Astrocyte (in vitro differentiated cells and primary cell): ENCODE results near the gene DNASE2. TPM values are rescaled to one million over a fixed set of nuclear protein-coding genes. Genes with fewer than 3 reads are reported as not detected.

ENCODE experiments used
- DNase-seq: peaks from one replicate; pipeline ENCODE4 v3.0.0-alpha.2; 2010; ENCODE audit warnings: low read depth
- FAIRE-seq: peaks from 2 replicates; lab custom pipeline; 2011; peaks lifted over from hg19 to GRCh38; lab: Jason Lieb, UNC
- H2AFZ ChIP-seq: 2 replicates; pipeline ENCODE4 v1.6.0; 2012; ENCODE audit warnings: low read depth, low read length, inconsistent platforms
- H3K27ac ChIP-seq: 2 replicates; pipeline ENCODE4 v1.5.1; 2011; ENCODE audit warnings: low read depth, low read length, inconsistent platforms
- H3K27me3 ChIP-seq: 2 replicates; pipeline ENCODE4 v1.6.0; 2011; ENCODE audit warnings: low read length, inconsistent platforms; ENCODE audit not compliant: insufficient read depth
- H3K36me3 ChIP-seq: 2 replicates; pipeline ENCODE4 v1.5.1; 2011; ENCODE audit warnings: low read length, inconsistent platforms; ENCODE audit not compliant: insufficient read depth
- H3K4me1 ChIP-seq: 2 replicates; pipeline ENCODE4 v1.5.1; 2011; ENCODE audit warnings: low read length, inconsistent platforms; ENCODE audit not compliant: insufficient read depth
- H3K4me2 ChIP-seq: 2 replicates; pipeline ENCODE4 v1.6.0; 2012; ENCODE audit warnings: low read length, inconsistent platforms
- H3K4me3 ChIP-seq: 2 replicates; pipeline ENCODE4 v1.5.1; 2011; ENCODE audit warnings: low read depth, mild to moderate bottlenecking, low read length, inconsistent platforms; ENCODE audit not compliant: insufficient read depth
- H3K79me2 ChIP-seq: 2 replicates; pipeline ENCODE4 v1.6.0; 2012; ENCODE audit warnings: mild to moderate bottlenecking, low read length, inconsistent platforms; ENCODE audit not compliant: insufficient read depth
- H3K9ac ChIP-seq: 2 replicates; pipeline ENCODE4 v1.6.0; 2012; ENCODE audit warnings: mild to moderate bottlenecking, low read length, inconsistent platforms
- H3K9me3 ChIP-seq: 2 replicates; pipeline ENCODE4 v1.5.1; 2012; ENCODE audit warnings: low read depth, mild to moderate bottlenecking, low read length, inconsistent platforms; ENCODE audit not compliant: insufficient read depth
- H4K20me1 ChIP-seq: 2 replicates; pipeline ENCODE4 v1.6.0; 2012; ENCODE audit warnings: low read length, inconsistent platforms; ENCODE audit not compliant: insufficient read depth
- H3K27ac Mint-ChIP-seq: one replicate; pipeline ENCODE4 v1.8.0; 2021; ENCODE audit warnings: mild to moderate bottlenecking, mixed read lengths; ENCODE audit not compliant: unreplicated experiment
- H3K27me3 Mint-ChIP-seq: one replicate; pipeline ENCODE4 v1.8.0; 2021; ENCODE audit warnings: low read depth, mixed read lengths; ENCODE audit not compliant: unreplicated experiment
- H3K36me3 Mint-ChIP-seq: one replicate; pipeline ENCODE4 v1.8.0; 2021; ENCODE audit warnings: low read depth, mixed read lengths; ENCODE audit not compliant: unreplicated experiment
- H3K4me1 Mint-ChIP-seq: one replicate; pipeline ENCODE4 v1.8.0; 2021; ENCODE audit warnings: low read depth, mixed read lengths; ENCODE audit not compliant: unreplicated experiment
- H3K4me3 Mint-ChIP-seq: one replicate; pipeline ENCODE4 v1.8.0; 2021; ENCODE audit warnings: mild to moderate bottlenecking, moderate library complexity, mixed read lengths; ENCODE audit not compliant: unreplicated experiment
- H3K9me3 Mint-ChIP-seq: one replicate; pipeline ENCODE4 v1.8.0; 2021; ENCODE audit warnings: mild to moderate bottlenecking, mixed read lengths; ENCODE audit not compliant: unreplicated experiment
- CTCF ChIP-seq: IDR thresholded peaks from 2 replicates; pipeline ENCODE4 v1.5.1; 2011; ENCODE audit warnings: low read depth, mild to moderate bottlenecking, inconsistent platforms, low read length, moderate library complexity; ENCODE audit not compliant: insufficient read depth
- EZH2 ChIP-seq: IDR thresholded peaks from 2 replicates; pipeline ENCODE4 v1.6.1; 2012; ENCODE audit warnings: mild to moderate bottlenecking, low read length, inconsistent platforms; ENCODE audit not compliant: insufficient read depth
- total RNA-seq: library from RNA; stranded (reverse); gene quantifications from 2 replicates; pipeline ENCODE4 v1.2.1, GENCODE V29; 2021

The DNASE2 gene
- total RNA-seq, 1 donor from 2014 or later, result 33.1 TPM

- H3K36me3 ChIP-seq, result no peaks in the 10 kb centered on the region
- H3K36me3 Mint-ChIP-seq, result no peaks in the 10 kb centered on the region
- H3K9ac ChIP-seq, result no peak overlapping the region
- H2AFZ ChIP-seq, result no peak overlapping the region
- peaks cover 26% of the 10 kb centered on the region for H3K27me3 Mint-ChIP-seq
- peaks cover 4% of the 10 kb centered on the region for H3K4me1 ChIP-seq
- H3K79me2 ChIP-seq, result no peaks in the 10 kb centered on the region
- no peak overlapping the region for H3K27ac Mint-ChIP-seq
- H3K4me3 Mint-ChIP-seq, result peak overlapping the region; percentile 82
- peaks cover 5% of the 10 kb centered on the region for H3K9me3 ChIP-seq
- no peaks in the 10 kb centered on the region for H4K20me1 ChIP-seq
- DNase-seq, result no peak
- no peak overlapping the region for H3K27ac ChIP-seq
- FAIRE-seq, result no peak
- peak; percentile 71 for TF ChIP-seq EZH2
- no peak for TF ChIP-seq CTCF
- H3K4me1 Mint-ChIP-seq, result no peaks in the 10 kb centered on the region
- no peak overlapping the region for H3K4me3 ChIP-seq
- H3K4me2 ChIP-seq, result peak overlapping the region; percentile 73
- H3K9me3 Mint-ChIP-seq, result peaks cover 3% of the 10 kb centered on the region
- peaks cover 52% of the 10 kb centered on the region for H3K27me3 ChIP-seq
Observed at GRCh38 chr19:12838886-12839756, 42.1 kb downstream of the DNASE2 start.

DNA sequence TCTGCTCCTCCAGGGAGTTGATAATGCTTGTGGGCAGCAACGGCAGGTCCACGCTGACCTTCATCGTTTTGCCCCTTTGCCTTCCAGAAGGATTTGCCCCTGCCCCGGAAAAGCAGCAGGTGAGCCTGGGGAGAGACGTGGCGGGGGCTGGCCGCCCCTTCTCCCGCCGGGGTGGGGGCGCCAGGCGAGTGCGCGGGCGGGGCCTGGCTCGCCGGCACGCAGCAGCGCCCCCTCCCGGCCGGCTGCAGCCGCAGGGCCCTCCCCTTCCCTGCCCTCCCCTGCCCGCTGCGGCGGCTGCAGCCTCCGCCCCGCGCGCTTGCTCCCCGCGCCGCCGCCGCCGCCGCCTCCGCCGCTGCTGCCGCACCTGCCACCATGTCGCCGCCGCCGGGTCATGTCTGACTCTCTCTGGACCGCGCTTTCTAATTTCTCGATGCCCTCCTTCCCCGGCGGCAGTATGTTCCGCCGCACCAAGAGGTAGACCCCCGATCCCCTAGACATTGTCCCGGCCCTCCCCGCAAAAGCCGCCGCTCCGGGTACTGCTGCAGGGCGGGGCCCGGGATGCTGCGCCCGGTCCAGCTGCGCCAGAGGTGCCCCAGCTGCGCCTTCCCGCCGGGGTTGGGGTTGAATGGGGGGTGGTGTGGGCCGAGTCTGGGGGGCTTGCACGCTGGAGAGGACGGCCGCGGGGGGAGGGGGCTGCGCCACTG is 42.9 kb downstream of the DNASE2 start, which contains the start of gene MAST1:
Gene MAST1, plus strand, starts transcription at position 334 of the 704 bp plus-strand sequence. Its CDS starts 58 bp downstream, at position 392.
- FAIRE-seq (no peak), DNase-seq (no peak)
- peaks cover 53% of the 10 kb centered on the region for H3K27me3 ChIP-seq
- peaks cover 5% of the 10 kb centered on the region for H3K9me3 ChIP-seq
- Mint-ChIP-seq H3K4me1 (no peaks in the 10 kb centered on the region), H3K27me3 (peaks cover 27% of the 10 kb centered on the region), H3K9me3 (peaks cover 3% of the 10 kb centered on the region), H3K27ac (peak within 1 kb of the TSS; percentile 14), H3K4me3 (peak within 1 kb of the TSS; percentile 82), H3K36me3 (no peaks in the 10 kb centered on the region)
- H3K79me2 ChIP-seq, result no peaks in the 10 kb centered on the region
- H3K4me1 ChIP-seq, result peaks cover 4% of the 10 kb centered on the region
- no peak within 1 kb of the TSS for H3K27ac ChIP-seq
- no peaks in the 10 kb centered on the region for H3K36me3 ChIP-seq
- no peaks in the 10 kb centered on the region for H4K20me1 ChIP-seq
- no peak within 1 kb of the TSS for H2AFZ ChIP-seq
- TF ChIP-seq CTCF (no peak), EZH2 (peak; percentile 90)
- H3K4me3 ChIP-seq, result peak within 1 kb of the TSS; percentile 17
- H3K4me2 ChIP-seq, result peak within 1 kb of the TSS; percentile 73
- no peak within 1 kb of the TSS for H3K9ac ChIP-seq
